Measurements from ENCODE around the gene TSPY4. TPM values are rescaled to one million over a fixed set of nuclear protein-coding genes. Genes with fewer than 3 reads are reported as not detected.
"Not testable (repeated sequence)": the region's sequence is repeated elsewhere in the genome, so short reads cannot be mapped to it uniquely, and the experiment has no call there.

The TSPY4 gene, protein sequence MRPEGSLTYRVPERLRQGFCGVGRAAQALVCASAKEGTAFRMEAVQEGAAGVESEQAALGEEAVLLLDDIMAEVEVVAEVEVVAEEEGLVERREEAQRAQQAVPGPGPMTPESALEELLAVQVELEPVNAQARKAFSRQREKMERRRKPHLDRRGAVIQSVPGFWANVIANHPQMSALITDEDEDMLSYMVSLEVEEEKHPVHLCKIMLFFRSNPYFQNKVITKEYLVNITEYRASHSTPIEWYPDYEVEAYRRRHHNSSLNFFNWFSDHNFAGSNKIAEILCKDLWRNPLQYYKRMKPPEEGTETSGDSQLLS
- not detected for total RNA-seq

DNA sequence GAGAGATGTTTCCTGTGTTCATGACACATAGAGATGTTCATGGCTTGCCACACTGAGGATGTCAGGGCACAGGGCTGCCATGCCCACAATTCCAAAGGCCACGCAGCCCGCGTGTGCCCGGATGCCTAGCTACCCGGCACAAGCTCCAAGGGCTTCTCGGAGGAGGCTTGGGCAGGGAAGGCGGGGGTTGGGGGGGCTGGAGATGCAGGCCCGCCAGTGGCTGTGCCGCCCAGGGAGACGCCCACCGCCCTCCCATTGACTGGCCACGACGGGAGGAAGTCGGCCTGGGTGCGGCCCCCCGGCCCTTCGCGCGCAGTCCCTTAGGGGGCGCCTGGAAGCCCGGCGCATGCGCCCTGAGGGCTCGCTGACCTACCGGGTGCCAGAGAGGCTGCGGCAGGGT is at the start of gene TSPY4:
Gene TSPY4 (plus strand): TSS at position 301 of the 400 bp plus-strand sequence. CDS start 46 bp downstream, at position 347.
- H3K27ac ChIP-seq; H3K27me3 ChIP-seq; H3K9me3 ChIP-seq; H3K4me3 ChIP-seq; H3K36me3 ChIP-seq; H3K4me1 ChIP-seq; DNase-seq (ENCODE audit: low spot score): not testable (repeated sequence)

DNA sequence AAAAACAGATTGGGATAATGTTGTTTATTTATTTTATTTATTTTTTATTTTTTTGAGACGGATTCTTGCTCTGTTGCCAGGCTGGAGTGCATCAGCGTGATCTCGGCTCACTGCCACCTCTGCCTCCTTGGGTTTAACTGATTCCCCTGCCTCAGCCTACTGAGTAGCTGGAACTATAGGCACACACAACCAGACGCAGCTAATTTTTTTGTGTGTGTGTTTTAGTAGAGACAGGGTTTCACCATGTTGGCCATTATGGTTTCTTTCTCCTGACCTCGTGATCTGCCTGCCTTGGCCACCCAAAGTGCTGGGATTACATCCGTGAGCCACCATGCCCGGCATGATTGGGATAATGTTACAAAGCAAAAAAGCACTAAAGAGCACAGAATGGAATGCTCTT is 16.3 kb upstream of the TSPY4 start:
- no peak for TF ChIP-seq CTCF (IDR thresholded peaks at IDR 0.05)
- no peaks in the 10 kb centered on the region for H3K4me1 ChIP-seq
- no peaks in the 10 kb centered on the region for H3K27me3 ChIP-seq
- no peaks in the 10 kb centered on the region for H3K9me3 ChIP-seq
- no peak overlapping the region for H3K4me3 ChIP-seq
- H3K27ac ChIP-seq: no peak overlapping the region
- no peaks in the 10 kb centered on the region for H3K36me3 ChIP-seq
- DNase-seq (ENCODE audit: low spot score): no peak

DNA sequence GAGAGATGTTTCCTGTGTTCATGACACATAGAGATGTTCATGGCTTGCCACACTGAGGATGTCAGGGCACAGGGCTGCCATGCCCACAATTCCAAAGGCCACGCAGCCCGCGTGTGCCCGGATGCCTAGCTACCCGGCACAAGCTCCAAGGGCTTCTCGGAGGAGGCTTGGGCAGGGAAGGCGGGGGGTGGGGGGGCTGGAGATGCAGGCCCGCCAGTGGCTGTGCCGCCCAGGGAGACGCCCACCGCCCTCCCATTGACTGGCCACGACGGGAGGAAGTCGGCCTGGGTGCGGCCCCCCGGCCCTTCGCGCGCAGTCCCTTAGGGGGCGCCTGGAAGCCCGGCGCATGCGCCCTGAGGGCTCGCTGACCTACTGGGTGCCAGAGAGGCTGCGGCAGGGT is 20.2 kb downstream of the TSPY4 start, which contains the start of gene TSPY8:
Gene TSPY8 (plus strand): TSS at position 301 of the 400 bp plus-strand sequence. CDS start 46 bp downstream, at position 347.
- H3K9me3 ChIP-seq; H3K27ac ChIP-seq; DNase-seq (ENCODE audit: low spot score); H3K36me3 ChIP-seq; H3K4me1 ChIP-seq; H3K27me3 ChIP-seq; H3K4me3 ChIP-seq: not testable (repeated sequence)

Other genes starting within 250 kb of the TSPY4 start
- not detected for gene TSPY8, start 20.3 kb downstream of the TSPY4 start, total RNA-seq
- not detected for gene TSPY3, start 61.0 kb downstream of the TSPY4 start, total RNA-seq
- not detected for gene TSPY1, start 129.5 kb downstream of the TSPY4 start, total RNA-seq
- gene TSPY9, start 149.8 kb downstream of the TSPY4 start, total RNA-seq: not detected
- not detected for gene TSPY10, start 190.4 kb downstream of the TSPY4 start, total RNA-seq